Measurements from ENCODE around the gene VARS2.
"Not testable (repeated sequence)": the region's sequence is repeated elsewhere in the genome, so short reads cannot be mapped to it uniquely, and the experiment has no call there.

VARS2 gene

DNA sequence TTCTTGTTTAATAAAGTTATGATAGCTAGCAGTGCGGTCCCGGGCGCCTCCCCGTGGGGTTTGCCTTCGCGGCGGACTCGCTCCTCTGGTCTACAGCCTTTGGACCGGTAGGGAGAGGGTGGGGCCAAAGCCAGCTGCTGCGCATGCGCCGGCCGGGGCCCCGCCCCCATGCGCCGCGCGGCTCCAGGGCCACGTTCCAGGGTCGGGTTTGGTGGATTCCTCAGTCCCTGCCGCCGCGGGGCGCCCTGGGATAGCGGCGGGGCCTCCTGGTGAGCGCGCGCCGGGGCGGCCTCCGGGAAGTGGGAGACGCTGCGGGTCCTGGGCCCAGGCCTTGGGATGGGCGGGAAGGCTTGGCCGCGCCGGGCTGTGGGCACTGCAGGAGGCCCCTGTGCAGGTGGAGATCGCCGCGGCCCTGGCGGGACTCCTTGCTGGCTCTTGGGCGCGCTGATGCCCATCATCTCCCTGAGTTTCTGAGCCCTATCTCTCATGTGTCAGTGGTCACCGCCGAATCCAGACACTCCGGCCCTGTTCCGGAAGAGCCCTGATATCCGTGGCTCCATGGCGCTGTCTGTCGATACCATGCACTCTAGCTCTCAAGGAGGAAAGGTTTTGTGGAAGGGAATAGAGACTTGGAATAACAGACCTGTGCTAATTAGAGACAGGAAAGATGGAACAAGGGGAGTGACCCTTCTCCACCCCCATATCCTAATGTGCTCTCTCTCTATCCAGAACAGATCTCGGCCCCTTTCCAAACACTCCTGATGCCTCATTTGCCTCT, at the start of gene VARS2:
Gene VARS2 (plus strand): TSS at position 163 of the 778 bp plus-strand sequence. CDS start 599 bp downstream, at position 762.
- TF ChIP-seq, protein P1, sequence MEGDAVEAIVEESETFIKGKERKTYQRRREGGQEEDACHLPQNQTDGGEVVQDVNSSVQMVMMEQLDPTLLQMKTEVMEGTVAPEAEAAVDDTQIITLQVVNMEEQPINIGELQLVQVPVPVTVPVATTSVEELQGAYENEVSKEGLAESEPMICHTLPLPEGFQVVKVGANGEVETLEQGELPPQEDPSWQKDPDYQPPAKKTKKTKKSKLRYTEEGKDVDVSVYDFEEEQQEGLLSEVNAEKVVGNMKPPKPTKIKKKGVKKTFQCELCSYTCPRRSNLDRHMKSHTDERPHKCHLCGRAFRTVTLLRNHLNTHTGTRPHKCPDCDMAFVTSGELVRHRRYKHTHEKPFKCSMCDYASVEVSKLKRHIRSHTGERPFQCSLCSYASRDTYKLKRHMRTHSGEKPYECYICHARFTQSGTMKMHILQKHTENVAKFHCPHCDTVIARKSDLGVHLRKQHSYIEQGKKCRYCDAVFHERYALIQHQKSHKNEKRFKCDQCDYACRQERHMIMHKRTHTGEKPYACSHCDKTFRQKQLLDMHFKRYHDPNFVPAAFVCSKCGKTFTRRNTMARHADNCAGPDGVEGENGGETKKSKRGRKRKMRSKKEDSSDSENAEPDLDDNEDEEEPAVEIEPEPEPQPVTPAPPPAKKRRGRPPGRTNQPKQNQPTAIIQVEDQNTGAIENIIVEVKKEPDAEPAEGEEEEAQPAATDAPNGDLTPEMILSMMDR (IDR thresholded peaks at IDR 0.05; ENCODE audit: low read depth, low read length), result no peak
- peak within 1 kb of the TSS; percentile 52 for H3K4me3 ChIP-seq (ENCODE audit: low read depth, low read length)

DNA sequence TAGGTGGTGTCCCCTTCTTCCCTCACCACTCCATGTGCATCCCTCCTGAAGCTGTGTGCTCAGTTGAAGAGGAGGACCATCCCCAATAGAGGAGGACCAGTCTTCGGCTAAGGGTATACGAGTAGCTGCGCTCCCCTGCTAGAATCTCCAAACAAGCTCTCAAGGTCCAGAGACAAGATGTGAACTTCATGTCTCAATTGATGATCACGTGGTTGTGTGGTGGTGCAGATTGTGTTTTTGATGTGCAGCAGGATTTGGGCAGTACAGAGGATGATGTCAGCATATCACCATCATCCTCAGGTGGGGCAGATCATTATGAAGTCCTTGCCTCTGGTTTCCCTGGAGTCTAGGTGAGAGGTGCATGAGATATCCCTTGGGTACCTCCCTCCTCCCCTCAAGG, 49.7 kb upstream of the VARS2 start:
- H3K4me3 ChIP-seq (ENCODE audit: low read depth, low read length), result no peak overlapping the region
- TF ChIP-seq, protein P1 (IDR thresholded peaks at IDR 0.05; ENCODE audit: low read depth, low read length), result no peak

DNA sequence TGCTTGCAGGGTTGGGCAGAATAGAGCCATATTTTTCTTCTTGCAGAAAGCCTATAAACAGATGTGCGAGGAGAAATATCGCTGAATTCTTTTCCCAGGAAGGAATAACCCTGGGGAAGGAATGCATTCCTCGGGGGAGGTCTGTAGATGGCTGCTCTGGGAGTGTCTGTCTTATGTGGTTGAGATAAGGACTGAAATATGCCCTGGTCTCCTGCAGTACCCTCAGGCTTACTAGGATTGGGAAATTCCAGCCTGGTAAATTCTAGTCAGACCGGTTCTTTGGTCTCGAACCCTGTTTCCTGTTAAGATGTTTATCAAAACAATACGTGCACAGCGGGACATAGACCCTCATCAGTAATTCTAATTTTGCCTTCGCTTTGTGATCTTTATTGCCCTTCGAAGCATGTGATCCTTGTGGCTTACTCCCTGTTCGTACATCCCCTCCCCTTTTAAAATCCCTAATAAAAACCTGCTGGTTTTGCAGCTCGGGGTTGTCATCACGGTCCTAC, 44.7 kb upstream of the VARS2 start:
- not testable (repeated sequence) for H3K4me3 ChIP-seq (ENCODE audit: low read depth, low read length)

DNA sequence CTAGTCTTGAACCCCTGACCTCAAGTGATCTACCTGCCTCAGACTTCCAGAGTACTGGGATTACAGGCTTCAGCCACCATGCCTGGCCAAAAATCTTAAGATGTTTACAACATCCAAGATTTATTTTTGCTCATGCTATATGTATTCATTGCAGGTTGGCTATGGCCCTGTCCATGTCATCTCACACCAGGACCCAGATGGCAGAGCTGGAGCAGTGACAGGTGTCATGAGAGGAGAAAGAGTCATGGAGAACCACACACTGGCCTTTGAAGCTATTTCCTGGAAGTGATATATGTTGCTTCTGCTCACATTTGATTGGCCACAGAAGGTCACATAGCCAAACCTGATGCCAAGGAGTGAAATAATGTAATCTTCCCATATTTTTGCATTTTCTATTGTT, 43.5 kb upstream of the VARS2 start:
- no peak overlapping the region for H3K4me3 ChIP-seq (ENCODE audit: low read depth, low read length)
- TF ChIP-seq, protein P1 (IDR thresholded peaks at IDR 0.05; ENCODE audit: low read depth, low read length), result no peak

DNA sequence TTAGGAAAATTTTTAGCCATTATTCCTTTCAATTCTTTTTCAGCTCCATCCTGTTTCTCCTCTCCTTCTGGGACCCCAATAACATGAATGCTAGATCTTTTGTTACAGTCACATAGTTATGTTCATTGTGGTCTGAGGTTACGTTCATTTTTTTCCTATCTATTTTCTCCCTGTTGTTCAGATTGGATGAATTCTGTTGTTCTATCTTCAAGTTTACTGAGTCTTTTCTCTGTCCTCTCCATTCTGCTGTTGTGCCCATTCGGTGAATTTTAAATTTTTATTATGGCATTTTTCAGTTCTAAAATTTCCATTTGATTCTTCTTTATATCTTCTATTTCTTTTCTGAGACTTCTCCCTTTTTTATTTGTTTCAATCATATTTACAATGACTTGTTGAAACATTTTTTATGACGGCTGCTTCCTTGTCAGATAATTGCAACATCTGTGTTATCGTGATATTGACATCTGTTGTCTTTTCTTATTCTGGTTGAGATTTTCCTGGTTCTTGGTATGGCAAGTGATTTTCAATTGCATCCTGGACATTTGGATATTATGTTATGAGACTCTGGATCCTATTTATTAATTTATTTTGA, 42.4 kb upstream of the VARS2 start:
- TF ChIP-seq, protein P1 (IDR thresholded peaks at IDR 0.05; ENCODE audit: low read depth, low read length), result no peak
- no peak overlapping the region for H3K4me3 ChIP-seq (ENCODE audit: low read depth, low read length)

DNA sequence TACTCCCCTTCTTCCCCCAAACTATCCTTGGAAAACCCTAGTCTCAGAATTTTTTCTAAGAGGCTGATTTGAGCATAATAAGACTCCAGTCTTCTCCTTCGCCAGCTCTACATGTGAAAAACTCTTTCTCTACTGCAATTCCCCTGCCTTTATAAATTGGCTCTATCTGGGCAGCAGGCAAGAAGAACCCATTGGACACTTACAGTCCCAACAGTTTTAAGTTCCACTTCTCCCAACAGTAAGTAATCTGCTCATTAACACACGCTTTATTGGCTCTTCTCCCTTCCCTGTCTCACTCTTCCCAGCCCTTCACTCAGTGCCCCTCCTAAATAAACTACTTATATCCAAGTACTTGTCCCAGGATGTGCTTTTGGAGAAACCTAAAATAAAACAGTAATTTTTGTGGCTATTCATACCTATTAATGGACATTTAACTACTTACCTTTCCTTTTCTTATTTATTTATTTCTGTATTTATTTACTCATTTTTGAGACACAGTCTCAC, 40.8 kb upstream of the VARS2 start:
- H3K4me3 ChIP-seq (ENCODE audit: low read depth, low read length), result no peak overlapping the region
- TF ChIP-seq, protein P1 (IDR thresholded peaks at IDR 0.05; ENCODE audit: low read depth, low read length), result no peak

DNA sequence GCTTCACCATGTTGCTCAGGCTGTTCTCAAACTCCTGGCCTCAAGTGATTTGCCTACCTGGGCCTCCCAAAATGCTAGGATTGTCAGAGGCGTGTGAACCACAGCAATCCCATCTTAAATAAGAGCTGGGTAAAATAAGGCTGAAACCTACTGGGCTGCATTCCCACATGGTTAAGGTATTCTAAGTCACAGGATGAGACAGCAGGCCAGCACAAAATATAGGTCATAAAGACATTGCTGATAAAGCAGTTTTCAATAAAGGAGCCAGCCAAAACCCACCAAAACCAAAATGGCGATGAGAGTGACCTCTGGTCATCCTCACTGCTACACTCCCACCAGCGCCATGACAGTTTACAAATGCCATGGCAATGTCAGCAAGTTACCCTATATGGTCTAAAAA, 40.2 kb upstream of the VARS2 start:
- not testable (repeated sequence) for H3K4me3 ChIP-seq (ENCODE audit: low read depth, low read length)

DNA sequence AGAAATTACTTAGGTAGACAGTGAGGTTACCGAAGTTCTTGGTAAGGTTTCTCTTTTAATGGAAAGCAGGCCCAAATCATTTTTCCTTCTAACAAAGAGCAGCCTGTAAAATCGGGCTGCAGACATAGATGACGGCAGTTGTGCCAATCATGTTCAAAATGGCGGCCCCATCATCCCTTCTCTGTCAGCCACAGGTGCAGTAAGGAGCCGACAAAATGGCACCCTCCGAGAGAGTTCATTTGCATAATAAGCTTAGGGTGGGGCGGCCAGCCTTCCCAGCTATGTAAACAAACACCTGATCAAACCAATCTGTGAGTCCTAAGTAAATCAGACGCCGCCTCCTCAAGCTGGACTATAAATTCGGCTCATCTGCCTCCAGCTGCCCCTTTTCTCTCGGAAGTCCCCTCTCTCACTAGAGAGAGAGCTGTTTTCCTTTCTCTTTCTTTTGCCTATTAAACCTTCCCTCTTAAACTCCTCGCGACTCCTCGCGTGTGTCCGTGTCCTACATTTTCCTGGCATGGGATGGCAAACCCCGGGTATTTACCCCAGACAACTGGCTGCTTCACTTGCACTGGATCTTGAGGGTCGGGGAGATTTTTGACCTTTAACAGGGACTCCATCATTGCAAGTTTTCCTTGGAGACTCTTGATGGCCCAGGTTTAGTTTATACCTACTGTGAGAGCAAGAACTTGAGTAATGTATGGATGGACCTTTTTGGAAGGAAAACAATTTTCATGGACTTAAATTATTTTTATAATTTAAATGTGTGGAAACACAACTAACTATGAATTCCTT, 38.6 kb upstream of the VARS2 start:
- no peak overlapping the region for H3K4me3 ChIP-seq (ENCODE audit: low read depth, low read length)
- TF ChIP-seq, protein P1 (IDR thresholded peaks at IDR 0.05; ENCODE audit: low read depth, low read length), result no peak
